Erythroblast (primary cell): ENCODE results near the gene PACS2.

Experiments used
- DNase-seq, 2 experiments: peaks; one replicate each; lab custom pipeline; 2025; lab: John Stamatoyannopoulos, UW
- GATA1 ChIP-seq: IDR thresholded peaks from 2 replicates; pipeline ENCODE4 v1.6.1; 2011; ENCODE audit warnings: low read depth, mild to moderate bottlenecking, control low read depth, low read length, moderate library complexity
- POLR2A ChIP-seq: IDR thresholded peaks from 2 replicates; pipeline ENCODE4 v1.6.1; 2011; ENCODE audit warnings: mild to moderate bottlenecking, low read length

Gene PACS2

GRCh38 chr14:105422695-105423487 is 108.3 kb downstream of the PACS2 start:
- TF ChIP-seq GATA1 (no peak), POLR2A (no peak)

GRCh38 chr14:105423488-105424195 is 109.1 kb downstream of the PACS2 start:
- TF ChIP-seq GATA1 (no peak), POLR2A (no peak)
- DNase-seq = no peak

More at GRCh38 chr14:105422695-105423487, 108.3 kb downstream of the PACS2 start:
- peak in 1 of 2 experiments; percentile 24 for DNase-seq

- DNase-seq = no peak
- no peak for TF ChIP-seq POLR2A
- TF ChIP-seq GATA1 = no peak
Measured at GRCh38 chr14:105424861-105425260, 110.3 kb downstream of the PACS2 start.

GRCh38 chr14:105425823-105426247 is 111.3 kb downstream of the PACS2 start:
- no peak for DNase-seq
- TF ChIP-seq POLR2A (no peak), GATA1 (no peak)

- DNase-seq = no peak
- TF ChIP-seq POLR2A = no peak
- TF ChIP-seq GATA1 = no peak
Measured at GRCh38 chr14:105426416-105427130, 112.0 kb downstream of the PACS2 start.

GRCh38 chr14:105427412-105427811 is 112.9 kb downstream of the PACS2 start:
- TF ChIP-seq GATA1 (no peak), POLR2A (no peak)
- DNase-seq = no peak

GRCh38 chr14:105427936-105428485 is 113.5 kb downstream of the PACS2 start:
- TF ChIP-seq GATA1 (no peak), POLR2A (no peak)
- DNase-seq = no peak

- TF ChIP-seq POLR2A = no peak
- TF ChIP-seq GATA1 = no peak
- DNase-seq = no peak
Measured at GRCh38 chr14:105430042-105430441, 115.5 kb downstream of the PACS2 start.

GRCh38 chr14:105430565-105430964 is 116.0 kb downstream of the PACS2 start:
- TF ChIP-seq GATA1 = no peak
- TF ChIP-seq POLR2A = no peak
- no peak for DNase-seq

- DNase-seq = no peak
- no peak for TF ChIP-seq GATA1
- no peak for TF ChIP-seq POLR2A
Measured at GRCh38 chr14:105431256-105431655, 116.7 kb downstream of the PACS2 start.

- no peak for DNase-seq
- TF ChIP-seq POLR2A (no peak), GATA1 (no peak)
Measured at GRCh38 chr14:105432657-105433056, 118.1 kb downstream of the PACS2 start.

GRCh38 chr14:105433161-105433605 is 118.6 kb downstream of the PACS2 start:
- TF ChIP-seq GATA1 (no peak), POLR2A (no peak)

GRCh38 chr14:105436402-105436801 is 121.9 kb downstream of the PACS2 start:
- no peak for DNase-seq
- TF ChIP-seq GATA1 (no peak), POLR2A (no peak)

More at GRCh38 chr14:105433161-105433605, 118.6 kb downstream of the PACS2 start:
- DNase-seq = no peak
